AG20443 (cell line): Measurements from ENCODE around the gene MAN2C1.

Source experiments
- DNase-seq: peaks from one replicate; pipeline ENCODE4 v3.0.0; 2012; ENCODE audit warnings: low spot score, mixed read lengths

MAN2C1 gene

DNA sequence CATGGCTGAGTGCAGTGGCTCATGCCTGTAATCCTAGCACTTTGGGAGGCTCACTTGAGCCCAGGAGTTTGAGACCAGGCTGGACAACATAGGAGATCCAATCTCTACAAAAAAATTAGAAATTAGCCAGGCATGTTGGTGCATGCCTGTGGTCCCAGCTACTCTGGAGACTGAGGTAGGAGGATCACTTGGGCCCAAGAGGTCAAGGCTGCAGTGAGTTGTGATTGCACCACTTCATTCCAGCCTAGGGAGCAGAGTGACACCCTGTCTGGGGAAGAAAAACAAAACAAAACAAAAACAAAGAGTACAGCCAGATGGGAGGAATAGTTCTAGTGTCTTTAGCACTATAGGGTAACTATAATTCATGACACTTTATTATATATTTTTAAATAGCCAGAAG is 58.7 kb downstream of the MAN2C1 start:
- DNase-seq, result no peak

DNA sequence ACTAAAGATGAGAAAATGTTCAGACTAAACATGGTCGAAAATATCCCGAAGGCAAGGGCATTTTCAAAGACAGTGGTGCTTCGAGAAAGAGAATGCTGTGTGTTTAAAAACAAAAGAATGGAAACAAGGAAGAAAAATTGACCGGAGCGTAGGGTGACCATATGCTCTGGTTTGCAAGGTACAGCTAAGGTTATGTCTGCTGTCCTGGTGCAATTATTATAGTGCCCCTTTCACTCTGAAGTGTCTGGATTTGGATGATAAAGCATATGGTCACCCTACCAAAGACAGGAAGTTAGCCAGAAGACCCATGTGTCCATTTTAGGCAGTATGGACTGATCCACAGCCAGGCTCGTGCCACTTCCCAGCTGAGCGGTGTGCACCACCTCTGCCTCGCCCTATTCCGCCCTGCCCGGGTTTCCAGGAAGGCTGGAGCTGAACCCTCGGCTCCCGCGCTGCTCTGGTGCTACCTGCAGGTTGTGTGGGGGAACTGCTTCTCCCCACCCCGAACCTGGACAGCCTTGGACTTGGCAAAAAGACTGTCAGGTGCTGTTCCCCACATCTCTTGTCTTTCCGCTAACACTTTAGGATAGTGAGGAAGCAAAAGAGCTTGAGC is 60.5 kb downstream of the MAN2C1 start:
- peak; percentile 38 for DNase-seq

DNA sequence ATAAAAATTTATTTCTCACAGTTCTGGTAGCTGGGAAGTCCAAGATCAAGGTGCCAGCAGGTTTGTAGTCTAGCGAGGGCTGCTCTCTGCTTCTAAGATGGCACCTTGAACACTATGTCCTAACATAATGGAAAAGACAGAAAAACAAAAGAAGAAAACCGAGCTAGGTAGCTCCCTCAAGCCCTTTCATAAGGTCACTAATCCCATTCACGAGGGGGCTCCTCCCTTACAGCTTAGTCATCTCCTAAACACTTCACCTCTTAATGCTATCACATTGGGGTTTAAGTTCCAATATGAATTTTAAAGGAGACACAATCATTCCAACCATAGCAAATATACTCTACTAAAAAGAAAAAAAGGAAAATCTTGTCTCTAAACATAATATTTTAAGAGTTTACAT is 62.2 kb downstream of the MAN2C1 start:
- no peak for DNase-seq
